DOHH2 (cell line): Measurements from ENCODE around the gene CTLA4.

Experiments used
- EZH2phosphoT487 ChIP-seq: fragments of 200-600 bp; sonication (generic); IDR thresholded peaks from 2 replicates; pipeline ENCODE4 v1.6.1; 2017; ENCODE audit warnings: borderline replicate concordance, mild to moderate bottlenecking, antibody characterized with exemption, low read length, moderate library complexity, mixed read lengths
- TF ChIP-seq, protein P1 (sequence below): fragments of 200-600 bp; sonication (generic); IDR thresholded peaks from one replicate; pipeline ENCODE4 v1.5.1; 2014; ENCODE audit warnings: antibody characterized with exemption, mild to moderate bottlenecking, low read depth, low read length; ENCODE audit not compliant: poor library complexity, severe bottlenecking

DNA sequence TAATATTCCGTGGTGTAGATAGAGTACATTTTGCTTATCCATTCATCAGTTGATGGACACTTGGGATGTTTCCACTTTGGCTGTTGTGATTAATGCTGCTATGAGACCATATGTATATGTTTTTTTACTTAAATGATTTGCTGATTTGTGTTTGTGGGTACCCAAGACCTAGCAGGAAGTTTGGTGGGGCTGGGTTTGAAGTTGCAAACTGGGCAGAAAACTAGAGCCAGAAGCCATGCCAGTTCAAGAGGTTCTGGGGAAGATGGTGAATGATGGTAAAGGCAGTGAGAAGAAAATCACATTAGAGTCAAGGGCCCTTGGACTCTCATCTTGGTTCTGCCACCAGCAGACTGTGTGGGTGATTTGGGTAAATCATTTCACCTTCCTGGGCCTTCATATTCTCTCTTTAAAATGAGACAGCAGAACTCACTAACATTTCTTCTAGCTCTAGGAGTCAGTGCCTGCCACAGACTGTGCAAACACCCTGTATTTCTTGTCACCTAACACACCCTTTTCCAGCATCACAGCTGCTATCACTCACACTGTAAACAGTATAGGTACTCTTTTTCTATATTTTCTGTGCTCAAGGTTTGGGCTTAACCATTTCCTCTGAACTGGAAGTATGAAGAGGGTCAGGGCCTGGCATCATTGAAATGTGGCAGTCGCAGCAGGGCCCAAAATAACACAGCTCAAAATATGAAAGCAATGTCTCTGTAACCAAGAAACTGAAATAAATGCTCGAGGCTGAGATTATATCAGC, 8.4 kb upstream of the CTLA4 start:
- TF ChIP-seq, protein P1, sequence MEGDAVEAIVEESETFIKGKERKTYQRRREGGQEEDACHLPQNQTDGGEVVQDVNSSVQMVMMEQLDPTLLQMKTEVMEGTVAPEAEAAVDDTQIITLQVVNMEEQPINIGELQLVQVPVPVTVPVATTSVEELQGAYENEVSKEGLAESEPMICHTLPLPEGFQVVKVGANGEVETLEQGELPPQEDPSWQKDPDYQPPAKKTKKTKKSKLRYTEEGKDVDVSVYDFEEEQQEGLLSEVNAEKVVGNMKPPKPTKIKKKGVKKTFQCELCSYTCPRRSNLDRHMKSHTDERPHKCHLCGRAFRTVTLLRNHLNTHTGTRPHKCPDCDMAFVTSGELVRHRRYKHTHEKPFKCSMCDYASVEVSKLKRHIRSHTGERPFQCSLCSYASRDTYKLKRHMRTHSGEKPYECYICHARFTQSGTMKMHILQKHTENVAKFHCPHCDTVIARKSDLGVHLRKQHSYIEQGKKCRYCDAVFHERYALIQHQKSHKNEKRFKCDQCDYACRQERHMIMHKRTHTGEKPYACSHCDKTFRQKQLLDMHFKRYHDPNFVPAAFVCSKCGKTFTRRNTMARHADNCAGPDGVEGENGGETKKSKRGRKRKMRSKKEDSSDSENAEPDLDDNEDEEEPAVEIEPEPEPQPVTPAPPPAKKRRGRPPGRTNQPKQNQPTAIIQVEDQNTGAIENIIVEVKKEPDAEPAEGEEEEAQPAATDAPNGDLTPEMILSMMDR, result no peak
- no peak for TF ChIP-seq EZH2phosphoT487
